OCI-LY7 (cell line): Measurements from ENCODE around the gene ME1. TPM values are rescaled to one million over a fixed set of nuclear protein-coding genes. Genes with fewer than 3 reads are reported as not detected.

Experiments used
- Bru-seq: library from RNA; stranded (reverse); fragments of 400-500 nt; gene quantifications from one replicate; lab custom pipeline; 2021; lab: Mats Ljungman, UMichigan
- BruChase-seq, 2 experiments: library from RNA; stranded (reverse); fragments of 400-500 nt; gene quantifications; one replicate each; lab custom pipeline; 2021; lab: Mats Ljungman, UMichigan
- BruUV-seq: library from RNA; stranded (reverse); fragments of 400-500 nt; replicated peaks from 2 replicates; lab custom pipeline; 2021; lab: Mats Ljungman, UMichigan
- CTCF ChIA-PET: fragments of 300-600 bp; sonication (Branson Sonifier 250); formaldehyde crosslinking; loops from one replicate; lab custom pipeline; 2022; ENCODE audit warnings: antibody characterized with exemption; ENCODE audit not compliant: unreplicated experiment; lab: Charles Lee
- POLR2A ChIA-PET: fragments of 300-600 bp; sonication (Branson Sonifier 250); formaldehyde crosslinking; loops from one replicate; lab custom pipeline; 2022; ENCODE audit warnings: antibody characterized with exemption; lab: Charles Lee
- DNase-seq: peaks from one replicate; pipeline ENCODE4 v3.0.0-alpha.2; 2015; ENCODE audit warnings: low spot score
- H2AFZ ChIP-seq: fragments of 200-600 bp; sonication (generic), shearing (Covaris generic); 2 replicates; pipeline ENCODE4 v1.6.1; 2014; ENCODE audit warnings: mild to moderate bottlenecking, antibody characterized with exemption, low read length, moderate library complexity
- H3K27ac ChIP-seq: fragments of 200-600 bp; sonication (generic); 2 replicates; pipeline ENCODE4 v1.5.1; 2014; ENCODE audit warnings: mixed run types, low read depth, mild to moderate bottlenecking, moderate library complexity, low read length, inconsistent platforms; ENCODE audit not compliant: poor library complexity, severe bottlenecking
- H3K36me3 ChIP-seq: fragments of 200-600 bp; sonication (generic); 2 replicates; pipeline ENCODE4 v1.6.1; 2014; ENCODE audit warnings: mild to moderate bottlenecking, antibody characterized with exemption, low read length, moderate library complexity, mixed read lengths; ENCODE audit not compliant: insufficient read depth
- H3K4me1 ChIP-seq: fragments of 200-600 bp; sonication (generic); 2 replicates; pipeline ENCODE4 v1.5.1; 2014; ENCODE audit warnings: mild to moderate bottlenecking, low read length; ENCODE audit not compliant: insufficient read depth, poor library complexity, severe bottlenecking
- H3K4me2 ChIP-seq: fragments of 200-600 bp; sonication (generic); 2 replicates; pipeline ENCODE4 v1.6.1; 2014; ENCODE audit warnings: mild to moderate bottlenecking, low read length
- H3K4me3 ChIP-seq: fragments of 200-600 bp; sonication (generic); 2 replicates; pipeline ENCODE4 v1.5.1; 2014; ENCODE audit warnings: mild to moderate bottlenecking, low read depth, low read length; ENCODE audit not compliant: poor library complexity, severe bottlenecking
- H3K79me2 ChIP-seq: fragments of 200-600 bp; sonication (generic); 2 replicates; pipeline ENCODE4 v1.6.1; 2016; ENCODE audit warnings: low read depth, mild to moderate bottlenecking, low read length, moderate library complexity, mixed read lengths; ENCODE audit not compliant: insufficient read depth
- H3K9me2 ChIP-seq: fragments of 200-600 bp; sonication (generic); 2 replicates; pipeline ENCODE4 v1.6.1; 2016; ENCODE audit warnings: mild to moderate bottlenecking, low read length, mixed read lengths; ENCODE audit not compliant: insufficient read depth
- H3K9me3 ChIP-seq: fragments of 200-600 bp; sonication (generic); 2 replicates; pipeline ENCODE4 v1.6.1; 2014; ENCODE audit warnings: mild to moderate bottlenecking, mixed run types, low read length, mixed read lengths
- H4K20me1 ChIP-seq: fragments of 200-600 bp; sonication (generic); 2 replicates; pipeline ENCODE4 v1.6.1; 2014; ENCODE audit warnings: mild to moderate bottlenecking, antibody characterized with exemption, low read length, moderate library complexity, mixed read lengths; ENCODE audit not compliant: insufficient read depth
- EZH2phosphoT487 ChIP-seq: fragments of 200-600 bp; sonication (generic); IDR thresholded peaks from 2 replicates; pipeline ENCODE4 v1.6.1; 2018; ENCODE audit warnings: low read depth, borderline replicate concordance, mild to moderate bottlenecking, mixed run types, antibody characterized with exemption, low read length, moderate library complexity, mixed read lengths
- intact Hi-C: fragments of 100-400 bp; cut with micrococcal nuclease; formaldehyde crosslinking; loops from one replicate; pipeline ENCODE4 v1.10.0; 2022; ENCODE audit not compliant: unreplicated experiment
- long read RNA-seq: library from polyadenylated mRNA; stranded (forward); transcript quantifications from one replicate; pipeline ENCODE4 v2.0.0, GENCODE V29; 2022
- total RNA-seq, 2 experiments: library from RNA; depleted of rRNA in 1 of 2; stranded (reverse); fragments of >200 nt in 1 of 2; shearing (Covaris generic) in 1 of 2; gene quantifications; 2 replicates each; pipeline ENCODE4 v1.2.3, GENCODE V29; 2014 to 2022
- TF ChIP-seq, protein P1 (sequence below): fragments of 200-600 bp; sonication (generic); conservative IDR thresholded peaks from 2 replicates; pipeline ENCODE4 v1.5.1; 2014; ENCODE audit warnings: mild to moderate bottlenecking, antibody characterized with exemption, low read length, moderate library complexity, mixed read lengths

Gene ME1
- total RNA-seq (2014; rRNA removed; shearing (Covaris generic)), result not detected in 2 replicates
- not detected in 2 replicates for total RNA-seq (2022)
- percentile 14 among the genes with signal in this experiment for Bru-seq, nascent RNA
- percentile 7 among the genes with signal in this experiment for BruChase-seq, experiment 1, labeled RNA remaining after a 6-hour chase
- BruChase-seq, experiment 2, labeled RNA remaining after a 2-hour chase, result percentile 11 among the genes with signal in this experiment
- long read RNA-seq, result 0 reads

DNA sequence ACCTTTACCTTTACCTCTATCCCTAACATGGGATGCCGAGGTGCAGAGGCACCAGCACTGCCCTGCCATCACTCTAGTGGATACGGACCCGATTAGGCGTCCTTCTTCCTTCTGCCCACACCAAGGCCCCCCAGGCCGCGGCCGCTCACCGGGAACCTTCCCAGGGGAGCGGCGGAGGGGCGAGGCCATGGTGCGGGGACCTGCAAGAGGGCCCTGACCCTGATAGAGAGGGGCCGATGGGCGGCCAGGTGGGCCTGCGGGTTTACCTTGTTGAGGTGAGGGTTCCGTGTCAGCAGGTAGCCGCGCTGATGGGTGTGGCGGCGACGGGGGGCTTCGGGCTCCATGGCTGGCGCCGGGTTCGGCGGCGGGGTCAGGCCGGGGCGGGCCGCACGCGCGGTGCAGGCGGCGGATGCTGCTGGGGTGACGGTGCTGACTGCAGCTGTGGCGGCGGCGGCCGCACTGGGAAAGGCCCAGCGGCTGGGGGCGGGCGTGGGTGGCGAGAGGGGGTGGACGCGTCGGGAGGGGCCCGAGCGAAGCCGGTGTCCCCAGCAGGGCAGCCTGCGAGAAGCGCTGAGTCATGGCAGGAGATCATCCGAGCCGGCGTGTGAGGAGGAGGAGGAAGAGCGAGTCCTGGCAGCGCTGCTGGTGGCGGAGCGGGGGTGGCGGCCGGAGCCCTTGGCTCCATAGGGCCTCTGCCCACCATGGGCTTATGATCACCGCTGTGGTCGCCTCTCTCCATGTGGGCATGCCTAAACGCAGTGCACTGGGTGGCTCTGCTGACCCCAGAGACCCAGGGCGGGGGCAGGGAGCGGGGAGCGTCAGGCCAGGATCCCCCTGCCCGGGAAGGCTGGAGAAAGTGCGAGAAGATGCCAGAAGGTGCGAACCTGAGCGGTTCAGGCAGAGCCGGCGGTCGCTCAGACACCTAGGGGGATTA is at the start of gene ME1:
TSS of gene ME1 (minus strand) at position 441 of the 934 bp plus-strand sequence. CDS start at position 344, 97 bp downstream.
- Histone ChIP-seq H3K4me3 (no peak within 1 kb of the TSS), H3K4me2 (no peak within 1 kb of the TSS), H3K9me3 (no peaks in the 10 kb centered on the region), H3K36me3 (no peaks in the 10 kb centered on the region), H3K27ac (no peak within 1 kb of the TSS), H3K4me1 (no peaks in the 10 kb centered on the region), H2AFZ (no peak within 1 kb of the TSS), H4K20me1 (no peaks in the 10 kb centered on the region), H3K79me2 (no peaks in the 10 kb centered on the region), H3K9me2 (no peaks in the 10 kb centered on the region)
- TF ChIP-seq, protein P1, sequence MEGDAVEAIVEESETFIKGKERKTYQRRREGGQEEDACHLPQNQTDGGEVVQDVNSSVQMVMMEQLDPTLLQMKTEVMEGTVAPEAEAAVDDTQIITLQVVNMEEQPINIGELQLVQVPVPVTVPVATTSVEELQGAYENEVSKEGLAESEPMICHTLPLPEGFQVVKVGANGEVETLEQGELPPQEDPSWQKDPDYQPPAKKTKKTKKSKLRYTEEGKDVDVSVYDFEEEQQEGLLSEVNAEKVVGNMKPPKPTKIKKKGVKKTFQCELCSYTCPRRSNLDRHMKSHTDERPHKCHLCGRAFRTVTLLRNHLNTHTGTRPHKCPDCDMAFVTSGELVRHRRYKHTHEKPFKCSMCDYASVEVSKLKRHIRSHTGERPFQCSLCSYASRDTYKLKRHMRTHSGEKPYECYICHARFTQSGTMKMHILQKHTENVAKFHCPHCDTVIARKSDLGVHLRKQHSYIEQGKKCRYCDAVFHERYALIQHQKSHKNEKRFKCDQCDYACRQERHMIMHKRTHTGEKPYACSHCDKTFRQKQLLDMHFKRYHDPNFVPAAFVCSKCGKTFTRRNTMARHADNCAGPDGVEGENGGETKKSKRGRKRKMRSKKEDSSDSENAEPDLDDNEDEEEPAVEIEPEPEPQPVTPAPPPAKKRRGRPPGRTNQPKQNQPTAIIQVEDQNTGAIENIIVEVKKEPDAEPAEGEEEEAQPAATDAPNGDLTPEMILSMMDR, result no peak
- no peak for TF ChIP-seq EZH2phosphoT487
- BruUV-seq, result no TSS peak
- intact Hi-C loops, result no loop called here
- ChIA-PET CTCF (no interaction called here), POLR2A (no interaction called here)
- DNase-seq, result no peak

DNA sequence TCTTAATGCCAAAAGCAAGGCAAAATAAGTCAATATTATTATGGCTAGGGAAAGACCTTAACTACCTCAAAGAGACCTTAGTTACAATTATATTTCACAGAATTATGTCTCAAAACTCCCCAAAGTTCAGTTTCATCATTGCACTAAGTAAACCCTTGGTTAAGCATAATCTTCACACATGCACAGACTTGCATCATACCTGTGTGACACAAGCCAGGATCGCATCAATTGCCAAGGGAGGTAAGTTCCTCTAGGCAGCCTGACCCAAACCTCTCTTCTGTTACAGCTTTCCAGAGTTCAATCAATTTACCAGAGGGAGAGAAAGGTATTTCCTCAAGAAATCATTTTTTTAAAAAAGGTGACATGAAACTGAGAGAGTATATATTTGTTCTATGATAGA is 49.6 kb upstream of the ME1 start:
- Histone ChIP-seq H3K4me1 (no peaks in the 10 kb centered on the region), H3K9me2 (no peaks in the 10 kb centered on the region), H3K79me2 (no peaks in the 10 kb centered on the region), H4K20me1 (no peaks in the 10 kb centered on the region), H3K36me3 (no peaks in the 10 kb centered on the region), H2AFZ (no peak overlapping the region), H3K4me2 (no peak overlapping the region), H3K9me3 (no peaks in the 10 kb centered on the region), H3K4me3 (no peak overlapping the region), H3K27ac (no peak overlapping the region)
- BruUV-seq, result no TSS peak
- CTCF ChIA-PET, result no interaction called here
- TF ChIP-seq, protein P1, result no peak
- no peak for TF ChIP-seq EZH2phosphoT487
- POLR2A ChIA-PET, result interaction anchor here (1.5 to 1.6 kb wide), 2 partner anchors 10 to 11 kb away, joined by 3 to 6 read pairs; no protein-coding TSS in a partner anchor
- DNase-seq, result no peak
- intact Hi-C loops, result no loop called here
